HG03025 (cell line): ENCODE measurements around the gene PDK1.
"Not testable (repeated sequence)": the region's sequence is repeated elsewhere in the genome, so short reads cannot be mapped to it uniquely, and the experiment has no call there.

ENCODE experiments used
- ATAC-seq: cut with Tn5 transposase; IDR thresholded peaks from one replicate; pipeline ENCODE4 v1.9.1; 2021; ENCODE audit warnings: mild to moderate bottlenecking, moderate library complexity; ENCODE audit not compliant: unreplicated experiment, low FRiP score

PDK1 gene

GRCh38 chr2:172551271-172551670 is 4.6 kb upstream of the PDK1 start:
- no peak for ATAC-seq

DNA sequence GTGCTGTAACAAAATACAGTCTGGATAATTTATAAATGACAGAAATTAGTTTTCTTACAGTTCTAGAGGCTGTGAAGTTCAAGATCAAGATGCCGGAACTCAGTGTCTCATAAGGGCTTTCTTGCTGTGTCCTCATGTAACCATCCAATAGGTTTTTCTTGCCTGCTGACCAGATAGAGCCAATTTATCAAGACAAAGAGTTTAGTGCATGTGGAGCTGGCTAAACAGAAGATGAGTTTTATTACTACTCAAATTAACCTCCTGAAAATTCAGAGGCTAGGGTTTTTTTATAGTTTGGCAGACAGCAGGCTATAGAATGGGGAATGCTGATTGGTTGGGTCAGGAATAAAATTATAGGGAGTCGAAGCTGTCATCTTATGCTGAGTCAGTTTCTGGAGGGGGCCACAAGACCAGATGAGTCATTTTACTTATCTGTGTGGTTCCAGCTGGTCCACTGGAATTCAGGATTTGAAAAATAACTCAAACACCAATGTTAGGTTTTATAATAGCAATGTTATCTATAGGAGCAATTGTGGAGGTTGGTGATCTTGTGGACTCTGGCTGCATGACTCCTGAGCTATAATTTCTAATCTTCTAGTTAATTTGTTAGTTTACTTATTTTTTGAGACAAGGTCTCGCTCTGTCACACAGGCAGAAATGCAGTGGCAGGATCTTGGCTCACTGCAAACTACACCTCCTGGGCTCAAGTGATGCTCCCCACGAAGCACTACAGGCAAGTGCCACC is 3.2 kb upstream of the PDK1 start:
- no peak for ATAC-seq

DNA sequence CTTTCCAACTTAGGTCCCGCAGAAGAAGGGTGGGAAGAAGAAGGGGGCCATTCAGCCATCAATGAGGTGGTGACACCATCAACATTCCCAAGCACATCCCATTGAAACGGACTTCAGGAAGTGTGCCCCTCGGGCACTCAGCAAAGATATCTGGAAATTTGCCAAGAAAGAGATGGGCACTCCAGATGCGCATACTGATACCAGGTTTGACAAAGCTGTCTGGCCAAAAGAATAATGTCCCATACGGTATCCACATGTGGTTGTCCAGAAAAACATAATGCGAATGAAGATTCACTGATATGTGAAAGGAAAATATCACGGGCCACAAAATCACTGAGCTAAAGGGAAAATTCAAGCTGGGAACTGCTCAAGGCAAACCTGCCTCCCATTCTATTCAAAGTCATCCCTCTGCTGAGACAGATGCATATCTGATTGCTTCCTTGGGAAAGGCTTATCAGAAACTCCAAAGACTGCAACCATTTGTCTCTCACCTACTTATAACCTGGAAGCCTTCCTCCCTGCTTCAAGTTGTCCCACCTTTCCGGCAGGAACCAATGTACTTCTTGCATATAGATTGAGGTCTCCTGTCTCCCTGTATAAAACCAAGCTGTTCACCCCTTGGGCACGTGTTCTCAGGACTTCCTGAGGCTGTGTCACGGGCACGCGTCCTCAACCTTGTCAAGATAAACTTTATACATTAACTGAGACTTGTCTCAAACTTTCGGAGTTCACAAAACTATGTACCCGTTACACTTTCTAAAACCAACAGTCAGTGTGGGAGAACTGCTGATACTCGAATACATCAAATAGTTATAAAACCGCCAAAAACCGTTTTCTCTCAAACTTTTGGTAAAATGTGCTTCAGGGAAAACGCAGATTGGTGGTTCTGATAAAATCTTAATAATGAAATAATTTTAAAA is 1.3 kb upstream of the PDK1 start:
- ATAC-seq = no peak

DNA sequence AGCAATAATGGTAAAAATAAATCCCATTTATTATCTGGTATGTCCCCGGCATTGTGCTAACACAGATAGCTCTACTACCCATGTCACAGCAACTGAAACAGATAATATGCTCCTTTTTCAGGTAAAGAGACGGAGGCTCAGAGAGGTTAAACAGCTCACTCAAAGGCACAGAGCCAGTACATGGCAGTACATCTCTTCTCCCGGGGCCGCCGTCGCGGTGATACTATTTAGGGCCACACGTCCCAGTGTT is 693 bp upstream of the PDK1 start:
- ATAC-seq = peak; percentile 9

DNA sequence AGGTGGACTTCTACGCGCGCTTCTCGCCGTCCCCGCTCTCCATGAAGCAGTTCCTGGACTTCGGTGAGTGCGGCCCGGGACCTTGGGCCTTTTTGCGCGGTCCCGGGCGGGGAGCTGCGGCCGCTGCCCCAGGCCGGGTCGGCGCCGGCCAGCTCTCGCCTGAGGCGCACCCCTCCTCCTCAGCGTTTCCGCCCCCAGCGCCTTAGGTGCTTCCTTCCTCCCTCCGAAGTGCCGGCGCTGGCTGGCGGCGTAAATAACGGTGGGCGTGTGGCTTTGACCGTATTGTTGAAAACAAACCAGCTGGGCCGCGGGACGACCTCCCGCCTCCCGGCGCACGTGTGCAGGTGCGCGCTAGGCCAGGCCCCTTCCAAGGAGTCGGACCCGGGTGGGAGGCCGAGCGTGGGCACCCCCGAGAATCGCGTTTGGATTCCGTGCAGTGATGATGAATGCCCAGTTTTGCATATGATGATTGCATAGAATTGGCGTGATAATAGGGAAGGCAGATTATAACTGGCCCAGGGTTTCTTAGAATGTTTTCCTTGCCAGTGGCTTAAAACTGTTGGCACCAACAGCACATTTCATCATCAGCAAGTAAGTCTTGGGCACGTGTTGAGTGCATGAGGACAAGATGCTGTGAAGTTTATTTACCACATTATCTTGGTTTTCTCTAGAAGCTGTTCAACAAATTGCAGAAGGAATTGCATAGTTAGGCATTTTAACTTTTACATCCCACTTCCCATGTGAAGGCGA is 569 bp downstream of the PDK1 start:
- peak; percentile 74 for ATAC-seq

- no peak for ATAC-seq
Measured at GRCh38 chr2:172558372-172558771, 2.5 kb downstream of the PDK1 start.

- no peak for ATAC-seq
Measured at GRCh38 chr2:172560721-172561120, 4.8 kb downstream of the PDK1 start.

DNA sequence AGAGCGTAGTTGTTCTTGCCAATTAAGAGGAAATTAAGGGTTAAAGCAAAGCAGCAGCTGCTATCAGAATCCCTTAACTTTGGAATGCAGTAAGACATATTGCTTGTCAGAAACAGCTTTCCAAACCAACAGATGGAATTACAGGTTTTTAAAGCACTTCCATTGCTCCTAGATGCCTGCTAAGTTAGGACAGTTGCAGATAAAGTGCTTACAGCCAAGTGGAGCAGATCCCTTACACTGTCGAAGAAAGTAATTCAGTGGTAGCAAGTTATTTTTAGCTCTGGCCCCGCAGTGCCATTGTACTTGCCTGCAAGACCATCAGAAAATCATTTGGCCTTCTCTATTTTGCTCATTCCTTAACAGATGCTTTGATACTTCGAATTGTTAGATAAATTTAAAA is 5.4 kb downstream of the PDK1 start:
- no peak for ATAC-seq

- ATAC-seq = no peak
Measured at GRCh38 chr2:172562298-172562697, 6.4 kb downstream of the PDK1 start.

GRCh38 chr2:172564376-172564775 is 8.5 kb downstream of the PDK1 start:
- ATAC-seq = no peak

- ATAC-seq = no peak
Measured at GRCh38 chr2:172571245-172571644, 15.4 kb downstream of the PDK1 start.

DNA sequence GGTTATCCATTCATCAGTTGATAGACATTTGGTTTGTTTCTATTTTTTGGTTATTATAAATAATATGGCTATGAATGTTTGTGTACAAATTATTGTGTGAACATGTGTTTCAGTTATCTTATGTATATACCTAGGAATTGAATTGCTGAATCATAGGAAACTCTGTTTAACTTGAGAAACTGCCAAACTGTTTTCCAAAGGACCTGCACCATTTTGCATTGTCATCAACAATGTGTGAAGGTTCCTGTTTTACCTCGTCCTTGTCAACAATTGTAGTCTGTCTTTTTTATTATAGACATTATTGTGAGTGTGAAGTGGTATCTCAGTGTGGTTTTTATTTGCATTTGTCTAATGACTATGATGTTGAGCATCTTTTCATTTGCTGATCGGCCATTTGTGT is 17.1 kb downstream of the PDK1 start:
- no peak for ATAC-seq

DNA sequence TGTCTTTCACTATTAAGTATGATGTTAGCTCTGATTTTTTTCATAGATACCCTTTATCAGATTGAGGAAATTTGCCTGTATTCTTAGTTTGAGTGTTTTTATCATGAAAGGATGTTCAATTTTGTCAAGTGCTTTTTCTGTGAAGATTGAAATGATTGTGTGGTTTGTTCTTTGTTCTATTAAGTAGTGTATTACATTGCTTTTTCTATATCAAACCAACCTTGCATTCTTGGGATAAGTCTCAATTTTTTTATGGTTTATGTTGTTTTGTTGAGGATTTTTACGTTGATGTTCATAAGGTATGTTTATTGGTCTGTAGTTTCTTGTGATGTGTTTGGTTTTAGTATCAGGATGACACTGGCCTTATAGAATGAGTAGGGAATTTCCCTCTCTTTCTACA is 19.1 kb downstream of the PDK1 start:
- ATAC-seq = no peak

DNA sequence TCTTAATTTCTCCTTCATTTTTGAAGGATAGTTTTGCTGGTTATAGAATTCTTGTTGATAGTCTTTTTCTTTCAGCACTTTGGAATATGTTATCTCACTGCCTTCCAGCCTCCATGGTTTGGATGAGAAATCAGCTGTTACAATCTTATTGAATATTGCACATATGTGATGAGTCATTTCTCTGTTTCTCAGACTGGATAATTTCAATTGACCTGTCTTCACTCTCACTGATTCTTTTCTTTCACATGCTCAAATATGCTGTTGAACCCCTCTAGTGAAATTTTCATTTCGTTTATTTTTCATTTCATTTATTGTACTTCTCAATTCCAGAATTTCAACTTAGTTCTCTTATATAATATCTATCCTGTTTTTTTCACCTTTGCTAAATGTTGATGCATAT is 22.2 kb downstream of the PDK1 start:
- no peak for ATAC-seq

- no peak for ATAC-seq
Measured at GRCh38 chr2:172578860-172579512, 23.1 kb downstream of the PDK1 start.

DNA sequence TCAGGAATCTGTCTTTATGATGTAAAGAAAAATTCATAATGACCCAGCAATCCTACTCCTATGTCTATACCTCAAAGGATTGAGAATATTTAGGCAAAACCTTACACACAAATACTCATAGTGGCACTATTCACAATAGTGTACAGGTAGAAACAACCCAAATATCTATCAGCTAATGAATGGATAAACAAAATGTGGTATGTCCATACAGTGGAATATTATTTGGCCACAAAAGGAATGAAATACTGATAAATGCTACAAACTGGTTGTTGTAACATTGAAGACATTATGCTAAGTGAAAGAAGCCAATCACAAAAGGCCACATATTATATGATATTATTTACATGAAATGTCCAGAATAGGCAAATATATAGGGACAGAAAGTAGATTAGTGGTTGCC is 24.7 kb downstream of the PDK1 start:
- ATAC-seq = no peak

DNA sequence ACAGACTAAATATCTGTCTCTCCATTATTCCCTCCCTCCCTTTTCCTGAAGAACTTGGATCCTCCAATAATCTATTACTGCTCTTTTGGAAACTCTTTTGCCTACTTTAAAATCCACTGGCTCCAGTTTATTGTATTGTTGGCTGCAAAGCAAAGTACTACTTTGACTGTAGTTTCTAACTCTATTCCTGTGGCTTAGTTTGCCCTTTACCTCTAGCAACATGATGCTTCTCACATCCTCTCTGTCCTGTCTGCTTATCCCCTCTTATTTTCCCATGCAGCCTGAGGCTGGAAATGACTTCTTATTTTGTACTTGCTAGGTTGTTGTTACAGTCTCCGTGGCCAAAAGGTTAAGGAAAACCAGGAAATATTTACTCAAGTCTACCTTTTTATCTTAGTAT is 26.8 kb downstream of the PDK1 start:
- no peak for ATAC-seq

GRCh38 chr2:172586245-172586891 is 30.5 kb downstream of the PDK1 start:
- ATAC-seq = no peak

- ATAC-seq = not testable (repeated sequence)
Measured at GRCh38 chr2:172587231-172587630, 31.3 kb downstream of the PDK1 start.

DNA sequence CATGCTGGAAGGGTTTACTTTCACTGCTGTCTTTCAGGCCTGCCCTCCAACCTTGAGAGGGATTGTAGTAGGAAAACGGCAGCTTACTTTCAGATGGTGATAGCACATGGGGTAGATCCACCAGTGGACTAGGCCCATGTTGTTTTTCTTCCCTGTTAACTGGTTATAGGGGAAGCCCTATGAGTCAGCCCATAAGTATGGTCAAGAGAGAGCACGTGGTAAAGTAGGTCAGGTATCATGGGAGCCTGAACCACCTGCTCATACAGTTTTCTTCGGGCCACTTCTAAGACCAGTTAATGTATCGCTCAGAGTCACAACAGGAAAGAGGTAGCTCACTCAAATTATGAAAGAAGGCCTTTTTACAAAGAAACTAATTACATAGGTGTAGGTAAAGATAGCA is 33.0 kb downstream of the PDK1 start:
- no peak for ATAC-seq
